ENCODE data around the gene NT5DC1. TPM values are rescaled to one million over a fixed set of nuclear protein-coding genes. Genes with fewer than 3 reads are reported as not detected.
"Not testable (repeated sequence)": the region's sequence is repeated elsewhere in the genome, so short reads cannot be mapped to it uniquely, and the experiment has no call there.

Gene NT5DC1
- total RNA-seq, 1 experiment from 2014 or later: 19.9 TPM

- DNase-seq (ENCODE audit: low read depth): no peak
Measured at GRCh38 chr6:116088946-116089345, 11.7 kb upstream of the NT5DC1 start.

DNA sequence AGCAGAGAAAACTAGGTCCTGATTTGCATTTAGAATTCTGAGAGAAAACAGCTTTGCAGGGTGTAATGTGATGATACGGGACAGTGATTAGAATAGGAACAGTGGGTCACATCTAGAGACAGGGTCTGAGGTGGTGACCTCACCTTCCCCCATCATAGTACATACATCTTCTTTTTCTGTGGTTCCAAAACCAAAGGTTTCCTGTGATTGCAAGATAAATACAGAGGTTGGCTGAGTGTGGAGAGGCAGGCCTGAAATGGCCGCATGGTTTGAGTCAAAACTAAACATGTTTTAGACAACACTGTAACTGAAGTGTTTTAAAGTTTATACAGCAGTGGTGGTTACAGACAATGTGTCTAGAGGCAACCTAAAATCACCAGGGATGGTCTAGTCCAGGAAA, 10.4 kb upstream of the NT5DC1 start:
- no peak for DNase-seq (ENCODE audit: low read depth)

DNA sequence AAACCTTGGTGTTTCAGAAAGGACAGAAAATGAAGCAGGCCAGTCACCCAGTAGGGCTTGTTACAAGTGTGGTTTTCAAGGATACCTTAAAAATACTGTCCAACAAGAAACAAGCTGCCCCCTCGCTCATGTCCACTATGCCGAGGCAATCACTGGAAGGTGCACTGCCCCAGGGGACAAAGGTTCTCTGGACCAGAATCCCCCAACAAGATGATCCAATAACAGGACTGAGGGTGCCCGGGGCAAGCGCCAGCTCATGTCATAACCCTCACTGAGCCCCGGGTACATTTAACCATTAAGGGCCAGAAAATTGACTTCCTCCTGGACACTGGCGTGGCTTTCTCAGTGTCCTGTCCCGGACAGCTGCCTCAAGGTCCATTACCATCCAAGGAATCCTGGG, 6.6 kb upstream of the NT5DC1 start:
- DNase-seq (ENCODE audit: low read depth): no peak

GRCh38 chr6:116096048-116096759, 4.4 kb upstream of the NT5DC1 start:
- not testable (repeated sequence) for DNase-seq (ENCODE audit: low read depth)

DNA sequence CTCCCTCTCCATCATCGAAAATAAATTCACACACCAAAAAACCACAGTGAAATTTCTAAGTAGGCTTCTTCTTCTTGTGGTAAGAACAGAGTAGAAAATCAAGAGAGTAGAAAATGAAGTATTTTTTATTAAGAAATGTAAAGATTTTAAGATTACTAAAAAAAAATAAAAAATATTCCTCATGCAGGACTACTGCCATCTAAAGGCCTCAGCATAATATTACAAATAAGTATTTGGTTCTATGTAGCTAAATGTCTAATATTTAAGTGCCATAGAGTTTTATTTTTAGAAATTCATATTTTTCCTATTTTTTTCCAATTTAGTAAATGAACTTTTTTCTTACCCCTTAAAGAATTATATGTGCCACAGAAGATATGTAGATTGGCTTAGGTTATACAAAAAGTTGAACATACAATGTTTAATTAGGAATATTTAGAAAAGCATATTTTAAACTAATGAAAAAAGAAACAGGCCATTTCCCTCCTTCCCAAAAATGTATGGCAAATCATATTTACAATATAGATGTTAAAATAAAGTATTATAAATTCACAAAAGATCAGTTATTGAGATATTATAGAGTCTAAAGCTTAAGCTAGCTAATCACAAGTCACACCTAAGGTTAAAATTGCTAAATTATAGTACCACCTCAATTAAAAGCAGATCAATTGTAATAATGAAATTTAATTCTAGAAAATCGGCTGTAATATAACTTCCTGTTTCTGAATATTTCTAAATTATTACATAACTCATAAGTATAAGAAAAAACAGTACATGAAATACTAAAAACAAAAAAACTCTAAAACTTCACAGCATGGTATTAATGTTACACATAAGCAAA, 3.5 kb upstream of the NT5DC1 start:
- DNase-seq (ENCODE audit: low read depth): no peak

DNA sequence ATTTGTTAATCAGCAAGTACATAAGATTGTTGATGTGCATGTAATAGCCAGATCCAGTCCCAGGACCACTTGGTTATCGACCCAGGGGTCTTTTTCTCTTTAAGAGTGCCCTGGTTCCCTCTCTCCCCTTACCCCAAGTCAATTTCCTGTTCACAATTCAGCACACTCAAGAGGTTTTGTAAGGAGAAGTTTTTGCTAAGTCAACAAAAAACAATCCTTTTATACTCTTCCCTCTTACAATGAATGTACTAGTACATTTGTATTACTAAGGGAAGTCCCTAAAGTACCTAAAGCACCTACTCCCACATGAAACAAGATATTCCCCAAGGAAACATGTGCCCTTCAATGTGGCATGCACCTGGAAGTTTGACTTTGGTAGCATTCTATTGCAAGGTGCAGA, 1.6 kb upstream of the NT5DC1 start:
- no peak for DNase-seq (ENCODE audit: low read depth)

DNA sequence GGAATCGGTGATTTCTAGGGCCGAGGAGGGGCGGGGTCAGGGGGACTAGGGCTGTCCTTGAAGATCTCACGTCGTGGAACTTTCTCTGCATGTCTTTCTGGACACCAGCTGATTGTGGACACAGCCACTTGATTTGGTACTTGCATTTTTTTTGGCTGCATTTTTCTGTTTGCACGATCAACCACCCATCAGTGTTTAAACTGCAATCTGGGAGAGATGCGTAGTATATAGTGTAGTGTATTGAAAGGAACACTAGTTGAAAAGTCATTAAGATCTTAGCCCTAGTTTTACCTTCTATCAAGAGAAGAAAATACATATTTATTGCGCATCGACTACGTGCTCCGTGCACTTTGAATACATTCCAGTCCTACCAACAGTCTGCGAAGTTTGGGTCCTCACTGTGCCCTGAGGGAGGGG, 657 bp downstream of the NT5DC1 start:
- DNase-seq (ENCODE audit: low read depth): no peak

GRCh38 chr6:116101790-116102189, 1.1 kb downstream of the NT5DC1 start:
- no peak for DNase-seq (ENCODE audit: low read depth)

DNA sequence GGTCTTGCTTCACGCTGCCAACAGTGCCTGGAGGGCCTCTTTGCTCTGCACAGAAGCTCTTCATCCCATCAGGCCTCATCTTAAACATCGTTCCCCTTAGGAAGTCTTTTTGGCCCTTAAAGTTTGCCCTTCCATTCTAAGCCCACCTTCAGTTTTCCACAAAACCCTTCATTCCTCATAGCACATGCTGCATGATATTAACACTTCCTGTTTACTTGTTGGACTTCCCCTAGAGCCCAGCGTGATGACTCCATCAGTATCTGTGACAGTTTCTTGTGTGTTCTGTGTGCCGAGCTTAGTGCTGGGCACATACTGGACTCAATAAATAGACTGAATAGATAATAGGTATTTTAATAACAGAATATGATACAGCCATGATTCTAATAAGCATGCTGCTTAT, 2.2 kb downstream of the NT5DC1 start:
- DNase-seq (ENCODE audit: low read depth): no peak

- no peak for DNase-seq (ENCODE audit: low read depth)
Measured at GRCh38 chr6:116104636-116105035, 4.0 kb downstream of the NT5DC1 start.

GRCh38 chr6:116105247-116105646, 4.6 kb downstream of the NT5DC1 start:
- no peak for DNase-seq (ENCODE audit: low read depth)

- no peak for DNase-seq (ENCODE audit: low read depth)
Measured at GRCh38 chr6:116106146-116106545, 5.5 kb downstream of the NT5DC1 start.

- no peak for DNase-seq (ENCODE audit: low read depth)
Measured at GRCh38 chr6:116108836-116109235, 8.2 kb downstream of the NT5DC1 start.

DNA sequence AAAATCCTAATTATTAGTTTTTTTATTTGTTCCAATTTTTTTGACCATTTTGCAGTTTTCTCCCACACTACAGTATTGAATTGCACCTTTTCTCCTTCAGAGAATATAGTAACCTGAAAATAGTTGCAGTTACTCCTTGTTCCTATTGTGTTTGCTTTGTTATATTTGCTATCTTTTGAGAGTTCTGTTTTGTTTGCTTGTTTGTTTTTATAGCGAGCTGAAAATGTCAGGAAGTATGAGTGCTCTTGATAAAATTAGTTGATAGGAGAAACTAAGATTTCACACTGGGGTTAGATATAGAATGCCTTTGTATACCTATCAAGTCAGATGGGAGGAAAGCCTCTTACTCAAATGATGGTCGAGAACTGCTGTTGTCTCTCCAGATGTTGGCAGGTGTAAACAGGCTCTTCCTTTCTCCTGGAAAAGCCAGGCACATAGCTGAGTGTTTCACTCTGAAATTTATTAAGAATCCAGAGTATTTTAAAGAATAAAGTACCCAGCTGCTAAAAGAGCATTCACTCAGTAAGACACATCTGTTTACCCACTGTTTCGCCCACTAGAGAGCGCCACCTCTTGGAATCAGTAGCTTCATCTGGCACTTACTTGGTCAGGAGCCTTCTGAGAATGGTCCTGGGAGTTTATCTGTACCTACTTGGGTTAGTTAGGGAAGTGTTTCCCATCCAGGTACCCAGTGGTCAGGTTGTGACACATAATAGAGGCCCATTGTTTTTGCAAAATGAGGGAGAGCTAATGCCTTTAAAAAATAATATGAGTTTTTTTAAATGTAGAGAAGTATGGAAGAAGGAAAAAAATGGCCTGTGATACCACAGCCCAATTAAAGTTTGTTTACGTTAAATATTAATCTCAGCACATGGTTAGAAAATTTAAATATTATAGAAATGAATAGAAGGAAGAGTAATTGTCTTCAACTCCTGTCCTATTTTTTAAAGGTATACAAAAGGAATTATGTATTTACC, 11.2 kb downstream of the NT5DC1 start:
- peak; percentile 12 for DNase-seq (ENCODE audit: low read depth)

- no peak for DNase-seq (ENCODE audit: low read depth)
Measured at GRCh38 chr6:116113386-116113785, 12.7 kb downstream of the NT5DC1 start.

GRCh38 chr6:116115781-116116180, 15.1 kb downstream of the NT5DC1 start:
- DNase-seq (ENCODE audit: low read depth): peak; percentile 13

GRCh38 chr6:116118608-116119007, 18.0 kb downstream of the NT5DC1 start:
- peak; percentile 80 for DNase-seq (ENCODE audit: low read depth)

- DNase-seq (ENCODE audit: low read depth): no peak
Measured at GRCh38 chr6:116120430-116120829, 19.8 kb downstream of the NT5DC1 start.

- DNase-seq (ENCODE audit: low read depth): no peak
Measured at GRCh38 chr6:116126032-116126431, 25.4 kb downstream of the NT5DC1 start, which contains the start of gene COL10A1. Gene COL10A1, minus strand, starts transcription at chr6:116126132. Its CDS starts 640 bp downstream, at chr6:116125492.

DNA sequence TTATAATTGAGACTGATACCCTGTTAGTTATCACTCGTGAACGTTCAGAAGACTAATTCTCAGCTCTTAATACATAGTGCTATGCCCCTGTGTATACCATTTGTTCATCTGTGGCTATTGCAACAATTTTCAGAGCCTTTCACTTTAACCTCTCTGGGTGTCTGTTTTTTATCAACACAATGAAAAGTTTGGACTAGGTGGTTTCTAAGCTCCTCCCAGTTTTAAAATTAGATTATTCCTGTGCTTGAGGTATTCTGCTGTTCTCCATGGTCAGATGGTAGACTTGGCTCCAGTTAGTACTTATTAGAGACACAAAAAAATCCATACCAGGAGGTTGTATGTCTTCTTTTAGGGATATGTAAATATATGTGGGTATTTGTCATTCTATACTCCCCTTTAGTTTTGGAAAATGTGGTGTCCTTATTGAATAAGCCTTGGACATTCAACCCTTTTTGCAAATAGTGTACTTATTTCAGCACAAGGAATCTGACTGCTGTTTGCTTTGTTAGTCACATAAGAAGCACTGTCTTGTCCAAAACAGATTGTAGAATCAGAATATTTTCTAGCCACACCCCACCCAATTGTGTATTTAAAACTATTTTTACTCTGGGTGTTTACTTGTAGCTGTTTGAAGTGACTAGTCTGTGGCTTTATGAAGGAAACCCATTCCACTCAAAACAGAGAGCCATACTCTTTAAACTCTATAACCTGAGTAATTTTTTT, 27.3 kb downstream of the NT5DC1 start:
- DNase-seq (ENCODE audit: low read depth): no peak

- DNase-seq (ENCODE audit: low read depth): no peak
Measured at GRCh38 chr6:116133453-116133852, 32.8 kb downstream of the NT5DC1 start.

Data from HT1080 (cell line).